NCI-H2171 treated with DMSO at 0.1 percent for 48 hours (cell line): ENCODE measurements around the gene SMYD4.
"Not testable (repeated sequence)": the region's sequence is repeated elsewhere in the genome, so short reads cannot be mapped to it uniquely, and the experiment has no call there.

Experiments used
- DNase-seq: peaks from one replicate; lab custom pipeline; 2025; lab: John Stamatoyannopoulos, UW

The SMYD4 gene

GRCh38 chr17:1830288-1830687, 586 bp upstream of the SMYD4 start:
- DNase-seq: peak; percentile 66

GRCh38 chr17:1829216-1829591, 498 bp downstream of the SMYD4 start:
- peak; percentile 68 for DNase-seq

- no peak for DNase-seq
These were observed 9.0 kb downstream of the SMYD4 start for GRCh38 chr17:1820528-1821252.

- no peak for DNase-seq
These were observed 16.6 kb downstream of the SMYD4 start for GRCh38 chr17:1813088-1813487.

- no peak for DNase-seq
These were observed 19.1 kb downstream of the SMYD4 start for GRCh38 chr17:1810450-1811103.

GRCh38 chr17:1809815-1810214, 19.9 kb downstream of the SMYD4 start:
- DNase-seq: not testable (repeated sequence)

- no peak for DNase-seq
These were observed 21.1 kb downstream of the SMYD4 start for GRCh38 chr17:1808644-1809043.

GRCh38 chr17:1807890-1808289, 21.8 kb downstream of the SMYD4 start:
- DNase-seq: no peak

GRCh38 chr17:1803280-1803679, 26.4 kb downstream of the SMYD4 start:
- DNase-seq: no peak

- no peak for DNase-seq
These were observed 27.3 kb downstream of the SMYD4 start for GRCh38 chr17:1802429-1802828.

- DNase-seq: no peak
These were observed 29.0 kb downstream of the SMYD4 start for GRCh38 chr17:1800712-1801111.

- DNase-seq: no peak
These were observed 29.5 kb downstream of the SMYD4 start for GRCh38 chr17:1800240-1800639.

GRCh38 chr17:1797846-1798245, 31.9 kb downstream of the SMYD4 start:
- DNase-seq: not testable (repeated sequence)

- DNase-seq: peak; percentile 90
These were observed 32.4 kb downstream of the SMYD4 start for GRCh38 chr17:1797323-1797722.

- DNase-seq: peak; percentile 74
These were observed 32.9 kb downstream of the SMYD4 start for GRCh38 chr17:1796800-1797199.

- DNase-seq: peak; percentile 96
These were observed 36.3 kb downstream of the SMYD4 start for GRCh38 chr17:1793447-1793806.

GRCh38 chr17:1792495-1793446, 36.9 kb downstream of the SMYD4 start:
- DNase-seq: peak; percentile 72

- DNase-seq: peak; percentile 34
These were observed 39.8 kb downstream of the SMYD4 start for GRCh38 chr17:1789936-1790335.

GRCh38 chr17:1787301-1787902, 42.3 kb downstream of the SMYD4 start:
- no peak for DNase-seq

- no peak for DNase-seq
These were observed 43.0 kb downstream of the SMYD4 start for GRCh38 chr17:1786708-1787107.

GRCh38 chr17:1785930-1786329, 43.8 kb downstream of the SMYD4 start:
- no peak for DNase-seq
